Measurements from ENCODE around the gene IFNAR1. TPM values are rescaled to one million over a fixed set of nuclear protein-coding genes. Genes with fewer than 3 reads are reported as not detected.

IFNAR1 gene
- total and polyA plus RNA-seq, 4 experiments from 2014 or later: 52.5 to 64.4 (median 61.3) TPM

- H3K27ac Mint-ChIP-seq: peak overlapping the region in 2 of 7 donors; percentile 47 to 68
- Histone ChIP-seq H3K27me3 (ENCODE audit: insufficient read depth, low read length) (no peaks in the 10 kb centered on the region), H3K4me3 (ENCODE audit: low read length in 2 of 2) (no peak overlapping the region), H3K36me3 (ENCODE audit: insufficient read depth, low read length) (peaks cover 8% of the 10 kb centered on the region), H3K4me1 (ENCODE audit: insufficient read depth, low read length) (peaks cover 40% of the 10 kb centered on the region), H3K27ac (ENCODE audit: low read depth, low read length) (no peak overlapping the region), H3K9me3 (ENCODE audit: control insufficient read depth in 1 of 2, low read length in 2 of 2) (no peaks in the 10 kb centered on the region)
- intact Hi-C loops (cut with micrococcal nuclease): no loop called here
- no peak overlapping the region for H3K4me3 Mint-ChIP-seq
- ChIA-PET CTCF (ENCODE audit: partially characterized antibody) (interaction anchor here (1.6 kb wide), 1 partner anchor 9 kb away, joined by 4 read pairs; the partner anchor contains the start of gene IFNAR1), POLR2A (ENCODE audit: partially characterized antibody) (interaction anchor here (0.7 to 1.2 kb wide), 3 partner anchors 9 to 50 kb away, joined by 3 read pairs; partner anchors contain the start of gene IFNAR1)
- H3K9me3 Mint-ChIP-seq: peaks cover 0 to 9% (median 0%) of the 10 kb centered on the region in 8 donors
- H3K36me3 Mint-ChIP-seq: peaks cover 21 to 45% of the 10 kb centered on the region in 2 donors
- peaks cover 31 to 54% (median 37%) of the 10 kb centered on the region in 4 donors for H3K4me1 Mint-ChIP-seq
- no peaks in the 10 kb centered on the region for H3K27me3 Mint-ChIP-seq
- no peak for DNase-seq
Measured at GRCh38 chr21:33334191-33334590, 9.4 kb downstream of the IFNAR1 start.

- DNase-seq: no peak
- Mint-ChIP-seq H3K27me3 (no peaks in the 10 kb centered on the region), H3K36me3 (peaks cover 21 to 45% of the 10 kb centered on the region in 2 donors), H3K27ac (peak overlapping the region in 1 of 7 donors; percentile 31), H3K4me3 (no peak overlapping the region), H3K9me3 (peaks cover 0 to 9% (median 0%) of the 10 kb centered on the region in 8 donors), H3K4me1 (peaks cover 30 to 51% (median 34%) of the 10 kb centered on the region in 4 donors)
- POLR2A ChIA-PET (ENCODE audit: partially characterized antibody): interaction anchor here (0.7 to 1.2 kb wide), 3 partner anchors 10 to 50 kb away, joined by 3 read pairs; partner anchors contain the start of gene IFNAR1
- CTCF ChIA-PET (ENCODE audit: partially characterized antibody): interaction anchor here (1.6 kb wide), 1 partner anchor 9 kb away, joined by 4 read pairs; the partner anchor contains the start of gene IFNAR1
- no peaks in the 10 kb centered on the region for H3K27me3 ChIP-seq (ENCODE audit: insufficient read depth, low read length)
- H3K9me3 ChIP-seq (ENCODE audit: control insufficient read depth in 1 of 2, low read length in 2 of 2): no peaks in the 10 kb centered on the region
- H3K36me3 ChIP-seq (ENCODE audit: insufficient read depth, low read length): peaks cover 8% of the 10 kb centered on the region
- no peak overlapping the region for H3K4me3 ChIP-seq (ENCODE audit: low read length in 2 of 2)
- H3K4me1 ChIP-seq (ENCODE audit: insufficient read depth, low read length): peaks cover 34% of the 10 kb centered on the region
- intact Hi-C loops (cut with micrococcal nuclease): no loop called here
- no peak overlapping the region for H3K27ac ChIP-seq (ENCODE audit: low read depth, low read length)
Measured at GRCh38 chr21:33334824-33335223, 10.1 kb downstream of the IFNAR1 start.

GRCh38 chr21:33339135-33339534 is 14.4 kb downstream of the IFNAR1 start:
- H3K27ac Mint-ChIP-seq: peak overlapping the region in 1 of 7 donors; percentile 10
- H3K9me3 ChIP-seq (ENCODE audit: control insufficient read depth in 1 of 2, low read length in 2 of 2): no peaks in the 10 kb centered on the region
- H3K27me3 Mint-ChIP-seq: no peaks in the 10 kb centered on the region
- H3K27ac ChIP-seq (ENCODE audit: low read depth, low read length): no peak overlapping the region
- H3K9me3 Mint-ChIP-seq: no peaks in the 10 kb centered on the region
- intact Hi-C loops (cut with micrococcal nuclease): loop anchor here (2.0 kb wide), 1 partner anchor 122 kb away; no protein-coding TSS in a partner anchor
- H3K36me3 ChIP-seq (ENCODE audit: insufficient read depth, low read length): peaks cover 31% of the 10 kb centered on the region
- H3K4me1 Mint-ChIP-seq: peaks cover 9 to 18% (median 14%) of the 10 kb centered on the region in 4 donors
- DNase-seq: no peak
- no peak overlapping the region for H3K4me3 Mint-ChIP-seq
- CTCF ChIA-PET (ENCODE audit: partially characterized antibody): interaction anchor here (1.5 to 2.9 kb wide), 5 partner anchors 8 to 22 kb away, joined by 4 to 14 read pairs (median 5); partner anchors contain the start of gene IFNAR1
- peaks cover 26 to 45% of the 10 kb centered on the region in 2 donors for H3K36me3 Mint-ChIP-seq
- no peaks in the 10 kb centered on the region for H3K27me3 ChIP-seq (ENCODE audit: insufficient read depth, low read length)
- no peaks in the 10 kb centered on the region for H3K4me1 ChIP-seq (ENCODE audit: insufficient read depth, low read length)
- no peak overlapping the region for H3K4me3 ChIP-seq (ENCODE audit: low read length in 2 of 2)
- POLR2A ChIA-PET (ENCODE audit: partially characterized antibody): interaction anchor here (0.6 to 1.5 kb wide), 4 partner anchors 14 to 507 kb away, joined by 3 to 6 read pairs (median 4); partner anchors contain the start of gene IFNAR1

- no peak overlapping the region for H3K27ac ChIP-seq (ENCODE audit: low read depth, low read length)
- H3K36me3 ChIP-seq (ENCODE audit: insufficient read depth, low read length): peaks cover 34% of the 10 kb centered on the region
- no peak for DNase-seq
- no peaks in the 10 kb centered on the region for H3K9me3 ChIP-seq (ENCODE audit: control insufficient read depth in 1 of 2, low read length in 2 of 2)
- Mint-ChIP-seq H3K36me3 (peaks cover 27 to 42% of the 10 kb centered on the region in 2 donors), H3K27ac (peak overlapping the region in 4 of 7 donors; percentile 45 to 81 (median 67)), H3K4me1 (peaks cover 9 to 16% (median 13%) of the 10 kb centered on the region in 4 donors), H3K9me3 (no peaks in the 10 kb centered on the region), H3K4me3 (no peak overlapping the region), H3K27me3 (no peaks in the 10 kb centered on the region)
- intact Hi-C loops (cut with micrococcal nuclease): loop anchor here (2.0 kb wide), 1 partner anchor 121 kb away; no protein-coding TSS in a partner anchor
- H3K27me3 ChIP-seq (ENCODE audit: insufficient read depth, low read length): no peaks in the 10 kb centered on the region
- no peak overlapping the region for H3K4me3 ChIP-seq (ENCODE audit: low read length in 2 of 2)
- CTCF ChIA-PET (ENCODE audit: partially characterized antibody): interaction anchor here (1.5 to 2.9 kb wide), 4 partner anchors 10 to 21 kb away, joined by 4 to 14 read pairs (median 5); partner anchors contain the start of gene IFNAR1
- H3K4me1 ChIP-seq (ENCODE audit: insufficient read depth, low read length): no peaks in the 10 kb centered on the region
- POLR2A ChIA-PET (ENCODE audit: partially characterized antibody): interaction anchor here (1.3 to 1.5 kb wide), 3 partner anchors 15 to 40 kb away, joined by 4 to 8 read pairs (median 6); partner anchors contain the start of gene IFNAR1
Measured at GRCh38 chr21:33339918-33340317, 15.1 kb downstream of the IFNAR1 start.

- H3K4me3 Mint-ChIP-seq: no peak overlapping the region
- POLR2A ChIA-PET (ENCODE audit: partially characterized antibody): interaction anchor here (1.1 kb wide), 1 partner anchor 16 kb away, joined by 5 read pairs; no protein-coding TSS in a partner anchor
- Histone ChIP-seq H3K27me3 (ENCODE audit: insufficient read depth, low read length) (no peaks in the 10 kb centered on the region), H3K4me3 (ENCODE audit: low read length in 2 of 2) (no peak overlapping the region), H3K9me3 (ENCODE audit: control insufficient read depth in 1 of 2, low read length in 2 of 2) (no peaks in the 10 kb centered on the region), H3K4me1 (ENCODE audit: insufficient read depth, low read length) (peaks cover 15% of the 10 kb centered on the region), H3K36me3 (ENCODE audit: insufficient read depth, low read length) (peaks cover 56% of the 10 kb centered on the region), H3K27ac (ENCODE audit: low read depth, low read length) (no peak overlapping the region)
- H3K36me3 Mint-ChIP-seq: peaks cover 47 to 73% of the 10 kb centered on the region in 2 donors
- H3K4me1 Mint-ChIP-seq: peaks cover 11 to 30% (median 15%) of the 10 kb centered on the region in 4 donors
- no peak for DNase-seq
- no peaks in the 10 kb centered on the region for H3K27me3 Mint-ChIP-seq
- H3K9me3 Mint-ChIP-seq: no peaks in the 10 kb centered on the region
- CTCF ChIA-PET (ENCODE audit: partially characterized antibody): interaction anchor here (0.6 to 10.0 kb wide), 7 partner anchors 16 to 259 kb away, joined by 3 to 90 read pairs (median 4); partner anchors contain the start of gene IFNAR1
- intact Hi-C loops (cut with micrococcal nuclease): no loop called here
- H3K27ac Mint-ChIP-seq: peak overlapping the region in 5 of 7 donors; percentile 4 to 68 (median 43)
Measured at GRCh38 chr21:33345751-33346238, 21.0 kb downstream of the IFNAR1 start.

GRCh38 chr21:33348706-33349105 is 23.9 kb downstream of the IFNAR1 start:
- ChIA-PET CTCF (ENCODE audit: partially characterized antibody) (interaction anchor here (1.4 to 10.0 kb wide), 5 partner anchors 13 to 257 kb away, joined by 4 to 90 read pairs (median 11); no protein-coding TSS in a partner anchor), POLR2A (ENCODE audit: partially characterized antibody) (interaction anchor here (1.0 to 1.5 kb wide), 4 partner anchors 13 to 132 kb away, joined by 3 to 7 read pairs (median 5); partner anchors contain the start of genes IFNAR1 and TMEM50B)
- H3K36me3 ChIP-seq (ENCODE audit: insufficient read depth, low read length): peaks cover 31% of the 10 kb centered on the region
- H3K27me3 ChIP-seq (ENCODE audit: insufficient read depth, low read length): no peaks in the 10 kb centered on the region
- peaks cover 8 to 24% (median 14%) of the 10 kb centered on the region in 4 donors for H3K4me1 Mint-ChIP-seq
- no peak overlapping the region for H3K27ac ChIP-seq (ENCODE audit: low read depth, low read length)
- H3K27me3 Mint-ChIP-seq: no peaks in the 10 kb centered on the region
- intact Hi-C loops (cut with micrococcal nuclease): no loop called here
- no peaks in the 10 kb centered on the region for H3K9me3 Mint-ChIP-seq
- no peaks in the 10 kb centered on the region for H3K9me3 ChIP-seq (ENCODE audit: control insufficient read depth in 1 of 2, low read length in 2 of 2)
- peak overlapping the region in 1 of 7 donors; percentile 52 for H3K27ac Mint-ChIP-seq
- H3K4me1 ChIP-seq (ENCODE audit: insufficient read depth, low read length): peaks cover 15% of the 10 kb centered on the region
- H3K4me3 Mint-ChIP-seq: no peak overlapping the region
- H3K36me3 Mint-ChIP-seq: peaks cover 41 to 70% of the 10 kb centered on the region in 2 donors
- no peak for DNase-seq
- no peak overlapping the region for H3K4me3 ChIP-seq (ENCODE audit: low read length in 2 of 2)

GRCh38 chr21:33350676-33351075 is 25.9 kb downstream of the IFNAR1 start:
- ChIA-PET POLR2A (ENCODE audit: partially characterized antibody) (interaction anchor here (0.6 to 2.7 kb wide), 2 partner anchors 11 to 26 kb away, joined by 4 to 12 read pairs; partner anchors contain the start of gene IFNAR1), CTCF (ENCODE audit: partially characterized antibody) (interaction anchor here (10.0 kb wide), 1 partner anchor 11 kb away, joined by 90 read pairs; no protein-coding TSS in a partner anchor)
- Mint-ChIP-seq H3K27ac (peak overlapping the region; percentile 44 to 90 (median 66)), H3K4me3 (peak overlapping the region in 1 of 8 donors; percentile 52), H3K4me1 (peaks cover 14 to 28% (median 19%) of the 10 kb centered on the region in 4 donors), H3K9me3 (no peaks in the 10 kb centered on the region), H3K27me3 (no peaks in the 10 kb centered on the region), H3K36me3 (peaks cover 35 to 69% of the 10 kb centered on the region in 2 donors)
- Histone ChIP-seq H3K27me3 (ENCODE audit: insufficient read depth, low read length) (no peaks in the 10 kb centered on the region), H3K36me3 (ENCODE audit: insufficient read depth, low read length) (peaks cover 20% of the 10 kb centered on the region), H3K4me3 (ENCODE audit: low read length in 2 of 2) (no peak overlapping the region), H3K4me1 (ENCODE audit: insufficient read depth, low read length) (peaks cover 15% of the 10 kb centered on the region), H3K27ac (ENCODE audit: low read depth, low read length) (no peak overlapping the region), H3K9me3 (ENCODE audit: control insufficient read depth in 1 of 2, low read length in 2 of 2) (no peaks in the 10 kb centered on the region)
- peak in 4 of 5 donors; percentile 14 to 33 (median 20) for DNase-seq
- intact Hi-C loops (cut with micrococcal nuclease): no loop called here

All from CD4-positive, alpha-beta memory T cell (primary cell).